Activated T-helper 1 cell treated with anti-CD3 and anti-CD28 coated beads, Interleukin-2, amount 50 U/mL, for 16 hours (primary cell): ENCODE data around the gene STK40.

Source experiments
- DNase-seq, 2 donors: peaks; one replicate each; pipeline ENCODE4 v3.0.0-alpha.2; 2020; ENCODE audit warnings: low read depth in 1 of 2, low spot score in 1 of 2

STK40 gene, protein sequence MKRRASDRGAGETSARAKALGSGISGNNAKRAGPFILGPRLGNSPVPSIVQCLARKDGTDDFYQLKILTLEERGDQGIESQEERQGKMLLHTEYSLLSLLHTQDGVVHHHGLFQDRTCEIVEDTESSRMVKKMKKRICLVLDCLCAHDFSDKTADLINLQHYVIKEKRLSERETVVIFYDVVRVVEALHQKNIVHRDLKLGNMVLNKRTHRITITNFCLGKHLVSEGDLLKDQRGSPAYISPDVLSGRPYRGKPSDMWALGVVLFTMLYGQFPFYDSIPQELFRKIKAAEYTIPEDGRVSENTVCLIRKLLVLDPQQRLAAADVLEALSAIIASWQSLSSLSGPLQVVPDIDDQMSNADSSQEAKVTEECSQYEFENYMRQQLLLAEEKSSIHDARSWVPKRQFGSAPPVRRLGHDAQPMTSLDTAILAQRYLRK

DNA sequence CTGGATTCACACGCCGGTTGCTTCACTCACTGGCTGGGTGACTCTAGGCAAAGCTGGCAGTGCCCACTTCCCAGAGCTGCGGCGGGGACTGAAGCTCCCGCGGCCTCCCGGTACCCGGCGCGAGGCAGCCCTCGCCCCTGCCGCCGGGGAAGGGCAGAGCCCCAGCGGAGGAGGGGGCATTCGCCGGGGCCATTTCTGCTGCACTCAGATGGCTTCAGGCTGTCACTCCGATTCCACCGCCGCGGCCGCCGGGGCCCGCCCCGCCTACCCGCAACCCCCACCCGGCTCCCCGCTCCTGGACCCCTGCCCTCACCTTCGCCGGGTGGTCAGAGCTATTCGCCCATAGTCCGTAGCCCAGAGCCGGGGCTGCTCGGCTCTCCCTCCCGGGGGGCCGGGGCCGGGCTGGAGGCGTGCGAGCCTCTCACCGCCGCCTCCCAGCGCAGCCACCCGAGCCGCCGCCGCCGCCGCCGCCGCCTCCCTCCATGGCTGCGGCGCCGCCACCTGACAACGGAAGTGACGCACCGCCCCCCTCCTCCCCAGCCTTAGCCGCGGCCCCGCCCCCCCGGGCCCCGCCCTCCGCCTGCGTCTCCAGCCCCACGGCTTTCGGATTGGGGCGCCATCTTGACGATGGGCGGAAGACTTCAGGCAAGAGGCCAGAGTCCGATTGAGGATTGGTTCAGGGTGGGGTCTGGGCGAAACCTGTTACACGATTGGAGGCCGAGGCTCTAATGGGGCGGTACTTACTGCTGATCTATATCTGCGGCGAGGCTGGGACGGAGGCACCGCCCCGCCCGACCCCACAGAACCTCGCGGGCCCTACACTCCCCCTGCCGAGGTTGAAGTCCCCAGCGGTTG, at the start of gene STK40:
TSS of gene STK40 (minus strand) at position 515 of the 855 bp plus-strand sequence. CDS start 24,592 bp downstream, outside the sequence.
- peak; percentile 96 to 98 for DNase-seq

DNA sequence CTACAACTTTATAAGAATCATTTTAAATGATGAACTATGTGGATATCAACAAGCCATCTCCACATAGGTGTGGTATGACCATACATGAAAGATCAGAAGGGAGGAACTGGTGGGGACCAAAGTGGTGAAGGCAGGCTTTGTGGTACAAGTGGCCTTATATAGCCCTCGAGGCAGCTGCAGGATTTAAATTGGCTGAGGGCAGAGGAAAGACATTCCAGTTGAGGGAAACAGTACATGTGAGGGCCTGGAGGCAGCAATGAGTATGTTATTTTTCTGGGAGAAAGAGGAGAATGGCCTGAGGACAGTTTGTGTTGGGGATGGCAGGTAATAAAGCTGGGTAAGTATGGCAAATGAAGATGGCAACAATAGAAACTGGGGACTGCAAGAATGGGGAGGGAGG, 47.4 kb upstream of the STK40 start:
- no peak for DNase-seq

DNA sequence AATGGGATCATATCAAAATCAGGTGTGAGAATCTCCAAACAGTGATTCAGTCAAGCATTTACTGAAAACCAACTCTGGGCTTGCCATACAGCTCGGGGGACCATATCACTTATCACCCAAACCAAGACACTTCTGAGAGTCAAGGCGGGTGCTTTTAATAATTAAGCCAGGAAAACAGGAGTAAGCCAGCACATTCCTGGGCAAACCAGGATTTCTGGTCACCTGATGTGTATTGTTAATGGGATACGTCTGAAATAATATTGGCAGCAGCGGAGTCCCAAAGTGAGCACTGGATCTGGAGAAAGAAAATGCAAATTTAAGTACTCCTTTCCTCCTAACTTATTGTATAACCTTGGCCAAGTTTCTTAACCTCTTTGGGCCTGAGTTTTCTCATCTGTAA, 46.9 kb upstream of the STK40 start:
- DNase-seq: no peak

DNA sequence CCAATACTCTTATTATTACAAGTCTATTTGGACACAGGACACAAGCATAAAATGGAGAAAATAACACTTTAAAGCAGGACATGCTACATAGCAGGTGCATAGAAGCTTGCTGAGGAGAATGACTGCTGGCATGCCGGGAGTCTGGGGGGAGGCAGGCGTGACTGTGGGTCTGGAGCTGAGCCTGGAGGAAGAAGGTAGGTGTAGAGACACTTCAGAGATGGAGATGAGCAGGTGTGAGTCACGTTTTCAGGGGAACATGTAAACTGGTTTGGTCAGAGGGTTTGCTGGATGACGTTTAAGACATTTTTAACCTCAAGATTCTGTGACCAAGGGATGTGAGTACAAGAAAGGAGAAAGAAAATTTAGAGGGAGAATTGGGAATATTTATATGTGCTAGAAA, 40.1 kb upstream of the STK40 start:
- no peak for DNase-seq

DNA sequence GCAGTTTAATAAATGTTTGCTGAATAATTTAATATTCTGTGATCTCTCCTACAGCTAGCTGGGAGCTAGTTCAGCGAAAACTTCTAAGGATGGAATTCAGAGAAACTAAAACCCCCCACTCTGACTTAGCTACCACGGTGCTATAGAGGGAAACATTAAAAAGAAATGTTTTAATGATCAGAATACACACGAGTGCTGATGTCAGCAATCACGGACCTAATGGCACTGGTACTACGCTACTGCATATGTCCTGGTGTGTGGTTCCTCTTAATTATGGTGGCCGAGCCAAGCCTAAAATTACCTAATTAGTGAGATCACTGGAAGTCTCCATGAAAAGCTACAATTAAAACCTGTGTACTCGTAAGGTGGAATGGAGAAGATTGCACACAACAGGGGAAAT, 35.9 kb upstream of the STK40 start:
- no peak for DNase-seq

DNA sequence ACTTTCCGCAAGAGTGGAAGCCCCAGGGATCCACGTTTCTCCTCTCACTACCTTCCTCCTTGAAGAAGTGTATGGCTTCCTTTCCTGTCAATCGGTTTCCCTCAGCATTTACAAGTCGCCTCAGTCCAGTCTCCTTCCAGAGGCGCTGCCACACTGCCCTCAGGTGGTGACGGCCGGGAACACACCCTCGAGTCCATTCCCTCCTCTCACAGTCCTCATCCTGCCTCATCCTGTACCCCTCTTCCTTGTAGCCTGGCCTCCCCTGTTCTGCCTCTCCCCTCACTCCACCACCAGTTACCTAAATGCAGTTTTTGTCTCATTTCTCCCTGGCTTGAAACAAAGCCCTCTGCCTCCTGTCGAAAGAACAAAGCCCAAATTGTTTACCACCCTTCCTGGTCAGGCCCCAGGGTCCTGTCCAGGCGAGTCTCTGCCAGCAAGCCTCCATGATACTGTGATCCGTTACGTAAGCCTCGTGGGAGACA, 35.2 kb upstream of the STK40 start:
- DNase-seq: peak; percentile 80 to 92

DNA sequence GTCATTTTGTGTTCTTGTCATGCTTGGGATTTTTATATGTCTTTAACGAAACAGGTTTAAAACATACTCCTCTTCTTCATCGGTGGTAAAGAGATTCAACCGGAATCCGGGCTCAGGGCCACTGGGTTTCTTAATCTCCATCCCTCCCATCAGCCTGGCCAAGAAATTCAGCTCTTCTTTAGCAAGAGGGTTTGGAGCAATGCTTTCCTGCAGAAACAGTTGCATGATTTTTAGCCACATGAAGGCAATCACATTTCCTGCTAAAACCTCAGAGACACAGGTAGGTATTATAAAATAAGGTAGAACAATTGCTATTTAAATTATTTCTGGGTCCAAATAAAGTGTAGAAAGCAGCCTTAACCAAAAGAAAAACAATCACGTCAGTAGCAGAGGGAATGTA, 34.7 kb upstream of the STK40 start:
- DNase-seq: no peak

DNA sequence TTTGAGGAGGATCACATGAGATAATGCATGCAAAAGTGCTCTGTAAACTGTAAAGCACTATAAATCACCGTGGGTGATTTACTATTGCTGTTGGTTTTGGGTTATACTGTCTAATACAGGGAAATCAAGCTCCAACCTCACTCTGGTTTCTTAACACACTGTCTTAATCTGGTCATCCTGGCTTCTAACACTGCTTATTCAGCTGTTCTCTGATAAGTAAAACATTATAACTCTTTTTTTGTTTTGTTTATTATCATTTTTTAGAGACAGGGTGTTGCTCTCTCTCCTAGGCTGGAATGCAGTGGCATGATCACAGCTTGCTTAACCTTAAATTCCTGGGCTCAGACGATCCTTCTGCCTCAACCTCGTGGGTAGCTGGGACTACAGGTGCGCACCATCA, 33.8 kb upstream of the STK40 start:
- DNase-seq: no peak

DNA sequence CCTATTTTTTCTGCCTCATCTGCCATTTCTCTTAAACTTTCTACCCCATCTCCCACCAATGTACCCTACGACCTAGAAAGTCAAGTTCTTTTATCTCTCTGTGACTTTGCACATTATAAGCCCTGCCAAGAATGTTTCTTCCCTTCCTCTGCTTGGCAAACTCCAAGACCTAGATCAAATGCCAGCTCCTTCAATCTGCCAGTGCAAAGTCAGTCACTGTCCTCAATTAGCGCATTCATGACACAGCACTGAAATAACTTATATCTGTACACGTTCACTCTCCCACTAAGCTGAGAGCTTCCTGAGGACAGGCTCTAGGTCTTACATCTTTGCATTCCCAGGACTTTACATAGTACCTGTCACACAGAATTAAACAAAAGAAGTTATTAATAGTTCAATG, 33.4 kb upstream of the STK40 start:
- DNase-seq: no peak

DNA sequence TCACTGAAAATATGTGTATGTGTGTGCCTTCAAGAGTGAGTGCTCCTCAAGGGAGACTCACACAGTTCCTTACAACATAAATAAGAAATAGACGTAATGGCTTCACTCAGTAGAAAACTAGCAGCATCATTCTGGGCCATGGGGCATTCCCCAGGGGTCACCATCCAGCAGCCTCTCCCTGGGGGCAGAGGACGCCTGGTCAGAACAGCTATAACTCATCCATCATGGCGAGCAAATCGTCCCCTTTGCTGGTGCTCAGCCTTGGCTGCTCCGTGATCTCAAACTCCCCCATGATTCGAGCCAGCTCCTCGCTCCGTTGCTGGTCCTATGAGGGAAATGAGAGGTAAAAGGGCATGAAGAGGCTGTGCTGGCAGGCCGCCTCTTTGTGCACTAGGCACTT, 32.2 kb upstream of the STK40 start:
- DNase-seq: no peak

DNA sequence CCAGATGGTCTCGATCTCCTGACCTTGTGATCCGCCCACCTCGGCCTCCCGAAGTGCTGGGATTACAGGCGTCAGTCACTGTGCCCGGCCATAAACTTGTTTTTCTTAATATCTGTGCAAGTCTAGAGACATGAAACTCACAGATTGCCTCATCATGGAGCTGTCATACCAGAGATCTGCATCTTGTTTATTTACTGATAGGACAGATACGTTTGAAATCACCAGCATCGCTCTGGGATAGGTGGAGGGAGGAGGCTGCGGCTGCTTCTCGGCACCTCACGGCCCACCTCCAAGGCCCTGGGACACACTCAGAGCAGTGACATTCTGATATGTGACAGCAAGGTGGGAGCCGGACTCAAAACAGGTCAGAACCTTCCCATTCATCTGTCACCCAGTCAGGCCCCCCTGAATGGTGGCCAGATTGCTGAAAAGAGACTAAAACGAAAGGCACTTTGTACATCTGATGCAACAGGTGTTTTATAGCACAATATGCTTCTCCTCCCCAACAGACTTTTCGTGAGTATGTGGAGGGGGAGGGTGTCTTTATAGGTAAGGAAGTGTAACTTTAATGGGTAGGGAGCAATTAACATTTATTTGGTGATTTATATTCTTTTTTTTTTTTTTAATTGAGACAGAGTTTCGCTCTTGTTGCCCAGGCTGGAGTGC, 30.1 kb upstream of the STK40 start:
- DNase-seq: no peak

DNA sequence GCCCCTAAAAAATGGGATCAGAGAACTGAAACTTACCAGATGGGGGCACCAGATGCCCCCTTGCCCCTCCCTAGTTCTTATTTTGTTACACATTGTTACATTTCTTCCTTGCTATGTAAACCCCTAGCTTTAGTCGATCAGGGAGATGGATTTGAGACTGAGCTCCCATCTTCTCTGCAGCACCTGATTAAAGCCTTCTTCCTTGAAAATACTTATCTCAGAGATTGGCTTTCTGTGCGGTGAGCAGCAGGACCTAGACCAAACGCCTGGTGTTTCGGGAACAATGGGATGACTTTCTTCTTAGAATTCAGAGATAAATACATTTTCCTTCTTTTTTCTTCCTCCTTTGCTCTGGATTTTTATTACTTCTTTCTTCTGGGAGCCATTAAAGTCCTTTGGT, 28.7 kb upstream of the STK40 start:
- no peak for DNase-seq

DNA sequence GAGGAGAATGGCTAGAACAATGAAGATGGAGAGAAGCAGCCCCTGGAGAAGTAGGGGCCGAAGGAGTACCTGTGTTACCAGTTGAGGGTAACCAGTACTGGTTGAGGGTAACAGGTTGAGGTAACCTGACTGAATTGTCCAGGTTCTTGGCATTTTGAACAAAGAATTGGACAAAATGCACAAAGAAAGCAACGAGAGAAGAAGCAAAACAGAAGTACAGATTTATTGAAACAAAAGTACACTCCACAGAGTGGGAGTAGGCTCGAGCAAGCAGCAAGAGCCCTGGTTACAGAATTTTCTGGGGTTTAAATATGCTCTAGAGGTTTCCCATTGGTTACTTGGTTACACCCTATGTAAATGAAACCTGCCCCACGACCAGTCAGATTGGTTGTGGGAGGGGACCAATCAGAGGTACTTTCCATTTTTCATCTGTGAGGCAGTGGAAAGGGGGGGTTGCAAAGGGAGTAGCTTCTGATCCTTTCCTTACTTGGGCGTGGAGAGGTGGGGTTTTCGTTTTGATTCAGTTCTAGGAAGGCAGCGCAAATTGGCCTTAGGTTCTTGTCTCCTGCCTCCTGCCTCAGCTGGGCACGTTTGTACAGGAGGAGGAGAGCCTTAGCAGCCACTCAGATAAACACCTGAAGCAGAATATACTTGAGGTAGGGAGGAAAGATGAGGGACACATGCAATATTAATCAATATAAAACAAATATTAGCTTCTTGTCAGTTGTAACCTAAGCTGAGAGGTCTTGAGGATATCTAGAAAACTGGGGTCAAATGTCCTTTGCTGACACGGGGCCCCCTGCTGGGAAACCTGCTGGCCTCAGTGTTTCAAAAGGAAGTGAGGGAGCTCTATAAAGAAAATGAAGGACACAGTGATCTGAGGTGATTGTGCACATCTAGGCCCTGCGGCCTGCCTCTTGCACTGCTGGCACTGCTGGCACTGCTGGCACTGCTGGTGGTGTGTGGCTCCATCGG, 26.2 kb upstream of the STK40 start:
- DNase-seq: no peak

DNA sequence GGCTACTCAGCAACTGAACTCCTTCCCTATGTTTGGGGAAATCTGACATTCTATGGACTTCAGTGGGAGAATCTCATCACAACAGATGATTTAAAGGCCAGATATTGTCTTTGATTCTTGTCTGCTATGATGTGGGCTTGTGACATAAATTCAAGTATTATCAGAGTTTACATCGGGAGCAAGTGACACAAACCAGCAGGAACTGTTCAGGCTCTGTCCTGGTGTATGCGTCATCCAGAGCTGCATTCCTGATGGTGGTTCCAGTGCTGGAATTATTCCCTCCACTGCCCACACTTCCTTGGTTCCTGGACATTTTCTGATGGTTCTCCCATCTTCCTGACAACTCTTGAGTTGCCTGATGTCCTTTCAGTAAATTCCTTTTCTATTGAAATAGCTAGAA, 22.8 kb upstream of the STK40 start:
- no peak for DNase-seq

DNA sequence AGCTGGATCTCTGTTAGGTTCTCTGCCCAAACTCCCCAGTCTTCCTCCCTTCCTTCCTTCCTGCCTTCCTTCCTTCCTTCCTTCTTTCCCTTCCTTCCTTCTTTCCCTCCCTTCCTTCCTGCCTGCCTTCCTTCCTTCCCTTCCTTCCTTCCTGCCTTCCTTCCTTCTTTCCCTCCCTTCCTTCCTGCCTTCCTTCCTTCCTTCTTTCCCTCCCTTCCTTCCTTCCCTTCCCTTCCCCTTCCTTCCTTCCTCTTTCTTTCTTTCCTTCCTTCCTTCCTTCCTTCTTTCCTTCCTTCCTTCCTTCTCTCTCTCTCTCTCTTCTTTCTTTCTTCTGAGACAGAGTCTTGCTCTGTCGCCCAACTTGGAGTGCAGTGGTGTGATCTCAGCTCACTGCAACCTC, 20.7 kb upstream of the STK40 start:
- DNase-seq: no peak

DNA sequence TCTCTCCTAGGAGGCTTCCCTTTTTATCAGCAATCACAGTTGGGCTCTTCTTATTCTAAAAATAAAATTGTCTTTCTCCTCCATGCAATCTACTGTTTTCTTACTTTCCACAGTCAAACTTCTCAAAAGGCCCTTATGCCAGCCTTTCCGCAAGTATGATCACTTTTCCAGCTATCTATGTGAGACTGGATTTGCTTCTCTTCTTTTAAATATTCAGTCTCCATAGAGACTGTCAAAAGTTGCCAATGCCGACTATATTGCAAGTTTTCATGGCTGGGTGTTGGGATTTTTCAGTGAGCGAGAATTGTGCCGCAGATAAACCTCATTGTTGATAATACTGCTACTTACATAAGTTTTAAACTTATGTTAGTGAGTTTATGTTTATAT, 16.8 kb upstream of the STK40 start:
- no peak for DNase-seq

DNA sequence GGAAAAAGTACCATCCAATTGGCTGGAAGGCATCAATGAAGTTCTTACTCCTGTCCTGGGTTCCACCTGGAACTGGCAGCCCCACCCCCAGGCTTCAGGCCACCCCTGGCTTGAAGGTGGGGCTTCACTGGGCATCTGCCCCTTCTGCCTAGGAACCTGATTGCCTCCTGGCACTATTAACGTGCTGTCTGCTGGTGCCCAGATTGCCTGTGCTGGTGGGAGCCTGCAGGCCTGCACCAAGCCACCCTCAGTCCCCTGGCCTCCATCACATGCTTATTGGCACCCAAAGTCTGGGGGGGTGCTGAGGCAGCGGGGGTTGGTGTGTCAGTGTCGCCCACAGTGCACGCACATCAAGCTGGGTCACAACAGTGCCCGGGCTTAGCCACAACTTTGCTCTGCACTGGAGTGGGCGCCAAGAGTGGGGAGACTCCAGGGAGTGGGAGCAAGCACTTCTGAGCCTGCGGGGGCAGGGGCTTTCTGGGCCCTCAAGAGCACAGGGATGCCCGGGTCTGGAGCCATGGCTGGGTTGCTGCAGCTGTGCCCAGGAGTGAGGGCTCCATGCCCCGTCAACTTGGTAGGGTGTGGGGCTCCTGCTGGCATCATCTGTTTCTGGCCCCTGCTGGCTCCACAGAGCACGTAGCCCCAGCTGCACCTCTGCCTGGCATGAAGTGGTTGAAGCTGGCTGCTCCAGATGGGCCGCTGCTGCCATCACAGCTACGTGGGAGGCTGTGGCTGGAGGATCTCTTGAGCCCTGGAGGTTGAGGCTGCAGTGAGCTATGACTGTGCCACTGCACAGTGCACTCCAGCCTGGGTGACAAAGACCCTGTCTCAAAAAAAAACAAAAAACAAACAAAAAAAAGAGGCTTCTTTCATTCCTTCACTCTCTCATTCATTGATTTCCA, 16.1 kb upstream of the STK40 start:
- DNase-seq: no peak

DNA sequence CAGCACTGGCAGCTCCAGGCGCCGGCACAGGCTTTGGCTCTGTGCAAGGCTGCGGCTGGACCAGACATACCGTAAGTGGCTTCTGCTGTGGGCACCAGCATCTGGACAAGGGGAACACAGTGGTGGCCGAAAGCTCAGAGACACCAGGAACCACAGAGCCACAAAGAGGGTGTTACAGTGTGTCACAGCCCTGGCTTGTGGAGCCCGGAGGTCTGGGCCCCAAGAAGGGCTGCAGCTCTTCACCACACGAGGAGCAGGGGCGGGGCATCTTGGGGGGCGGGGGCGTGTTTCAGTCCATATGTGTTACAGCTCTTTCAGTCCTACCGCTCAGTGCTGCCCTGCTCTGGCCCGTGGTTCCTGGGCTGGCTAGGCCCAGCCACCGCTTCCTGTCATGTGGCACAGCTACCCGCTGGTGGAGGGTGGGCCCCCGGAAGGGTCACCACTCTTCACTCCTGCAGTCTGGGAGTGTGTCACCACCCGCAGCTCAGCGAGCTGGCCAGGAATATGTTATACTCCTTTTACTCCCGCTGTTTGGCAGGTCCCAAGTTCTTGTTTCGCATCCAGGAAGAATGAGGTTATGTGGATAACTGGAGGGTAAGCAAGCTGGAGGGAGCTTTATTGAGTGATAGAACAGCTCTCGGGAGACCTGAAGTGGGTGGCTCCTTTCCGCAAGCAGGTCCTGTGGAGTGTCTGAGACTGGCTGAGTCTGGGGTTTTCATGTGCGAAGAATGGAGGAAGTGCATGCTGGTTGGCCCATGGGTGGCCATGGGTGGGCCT, 15.3 kb upstream of the STK40 start:
- no peak for DNase-seq

DNA sequence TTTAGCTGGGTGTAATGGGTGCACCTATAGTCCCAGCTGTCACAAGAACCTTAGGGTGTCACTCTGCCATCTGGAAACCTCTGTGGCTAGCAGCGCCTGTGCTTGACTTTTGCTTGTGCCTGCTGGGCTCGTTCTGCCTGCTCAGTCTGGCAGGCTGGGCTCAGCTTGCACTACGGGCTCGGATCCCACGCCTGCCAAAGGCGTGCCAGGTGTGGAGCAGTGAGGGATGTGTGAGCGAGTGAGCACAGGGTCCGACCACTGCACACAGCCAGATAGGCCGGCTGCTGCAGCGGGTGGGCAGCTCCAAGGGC, 14.7 kb upstream of the STK40 start:
- no peak for DNase-seq
